Measurements from ENCODE around the gene ASIP. TPM values are rescaled to one million over a fixed set of nuclear protein-coding genes. Genes with fewer than 3 reads are reported as not detected.
"Not testable (repeated sequence)": the region's sequence is repeated elsewhere in the genome, so short reads cannot be mapped to it uniquely, and the experiment has no call there.

Gene ASIP, protein sequence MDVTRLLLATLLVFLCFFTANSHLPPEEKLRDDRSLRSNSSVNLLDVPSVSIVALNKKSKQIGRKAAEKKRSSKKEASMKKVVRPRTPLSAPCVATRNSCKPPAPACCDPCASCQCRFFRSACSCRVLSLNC
- 0.63 TPM for polyA plus RNA-seq (ENCODE audit: insufficient read length)

- DNase-seq (ENCODE audit: low read depth), result no peak
Measured at GRCh38 chr20:34240693-34241615, at the start of gene ASIP. ASIP (plus strand) TSS chr20:34241423; CDS start chr20:34260375, 18,952 bp downstream.

DNA sequence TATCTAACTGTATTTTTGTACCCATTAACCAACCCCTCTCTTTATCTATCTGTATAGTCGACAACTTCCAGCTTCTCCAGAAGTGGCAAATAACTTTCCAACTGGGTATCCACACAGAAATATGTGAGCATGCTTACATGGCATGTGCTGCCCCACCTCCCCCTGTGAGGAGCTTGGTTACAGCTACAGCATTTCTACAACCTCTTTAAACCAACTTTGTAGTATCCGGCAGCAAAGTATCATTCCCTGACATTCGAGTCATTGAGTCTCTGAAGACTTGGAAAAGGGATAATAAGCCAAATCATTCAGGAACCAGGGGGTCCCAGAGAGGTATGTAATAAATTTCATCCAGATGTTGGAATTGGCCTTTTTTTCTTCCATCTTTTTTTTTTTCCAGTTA lies 48.2 kb upstream of the ASIP start:
- no peak for DNase-seq (ENCODE audit: low read depth)

GRCh38 chr20:34199183-34199582 lies 42.0 kb upstream of the ASIP start:
- no peak for DNase-seq (ENCODE audit: low read depth)

GRCh38 chr20:34200023-34200422 lies 41.2 kb upstream of the ASIP start:
- no peak for DNase-seq (ENCODE audit: low read depth)

DNA sequence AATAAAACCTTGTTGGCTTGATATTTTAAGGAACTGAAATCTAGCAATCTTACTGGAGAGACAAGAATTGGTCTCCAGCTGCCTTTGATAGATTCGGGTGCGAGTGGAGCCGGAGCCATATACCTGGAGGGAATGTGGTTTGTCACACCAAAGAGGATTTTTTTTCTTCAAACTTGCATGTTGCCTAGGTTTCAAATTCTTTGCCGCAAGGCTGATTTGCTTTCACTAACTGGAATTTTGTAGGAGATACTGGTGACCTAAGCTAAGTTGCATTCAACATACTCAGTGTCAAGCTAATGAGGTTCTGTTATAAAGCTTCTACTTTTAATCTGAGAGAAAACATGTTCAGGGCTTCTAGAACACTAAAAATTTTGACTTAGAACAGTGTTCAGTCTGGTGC lies 39.7 kb upstream of the ASIP start:
- DNase-seq (ENCODE audit: low read depth), result no peak

- DNase-seq (ENCODE audit: low read depth), result not testable (repeated sequence)
Measured at GRCh38 chr20:34205172-34205880, 35.9 kb upstream of the ASIP start.

DNA sequence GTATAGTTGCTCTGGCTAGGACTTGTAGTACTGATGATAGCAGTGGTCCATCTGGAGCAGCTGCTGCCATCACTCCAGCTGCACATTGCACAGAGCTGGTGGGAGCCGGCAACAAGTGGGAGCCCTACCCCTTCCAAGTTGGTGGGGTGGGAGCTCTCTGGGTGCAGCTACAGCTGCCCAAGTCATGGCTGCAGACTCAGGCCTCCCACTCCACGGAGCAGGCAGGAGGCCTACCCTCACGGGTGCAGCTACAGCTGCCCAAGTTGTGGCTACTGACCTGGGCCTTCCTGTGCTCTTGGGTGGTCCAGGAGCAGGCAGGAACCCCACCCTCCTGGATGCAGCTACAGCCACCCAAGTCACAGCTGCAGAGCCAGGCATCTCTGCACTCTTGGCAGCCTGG lies 32.1 kb upstream of the ASIP start:
- DNase-seq (ENCODE audit: low read depth), result no peak

GRCh38 chr20:34210271-34210670 lies 31.0 kb upstream of the ASIP start:
- no peak for DNase-seq (ENCODE audit: low read depth)

DNA sequence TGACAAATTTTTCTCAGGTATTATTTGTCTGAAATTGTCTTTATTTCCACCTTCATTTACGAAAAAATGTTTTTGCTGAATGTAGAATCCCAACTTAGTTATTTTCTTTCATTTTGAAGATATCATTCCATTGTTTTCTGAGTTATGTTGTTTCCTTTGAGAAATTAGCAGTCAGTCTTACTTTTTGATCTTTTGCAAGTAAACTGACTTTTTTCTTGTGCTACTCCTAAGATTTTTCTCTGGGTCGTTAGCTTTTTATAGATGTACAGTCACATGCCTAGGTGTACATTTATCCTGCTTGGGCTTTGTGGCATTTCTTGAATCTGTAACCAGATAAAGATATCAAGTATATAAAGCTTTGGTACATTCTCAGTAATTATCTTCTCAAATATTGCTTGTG lies 29.6 kb upstream of the ASIP start:
- no peak for DNase-seq (ENCODE audit: low read depth)

DNA sequence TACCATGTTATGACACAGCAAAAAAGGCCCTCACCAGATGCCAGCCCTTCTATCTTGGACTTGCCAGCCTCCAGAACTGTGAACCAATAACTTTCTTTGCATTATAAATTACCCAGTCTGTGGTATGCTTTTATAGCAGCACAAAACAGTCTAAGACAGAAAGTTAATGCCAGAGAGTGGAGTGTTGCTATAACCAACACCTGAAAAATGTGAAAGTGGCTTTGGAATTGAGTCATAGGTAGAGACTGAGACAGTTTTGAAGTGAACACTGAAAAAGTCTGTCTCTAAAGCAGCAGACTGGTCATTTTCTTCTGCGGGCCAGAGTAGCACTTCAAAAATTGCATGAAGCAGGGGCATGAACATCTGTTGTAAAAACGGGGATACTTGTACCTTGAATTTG lies 28.0 kb upstream of the ASIP start:
- no peak for DNase-seq (ENCODE audit: low read depth)

DNA sequence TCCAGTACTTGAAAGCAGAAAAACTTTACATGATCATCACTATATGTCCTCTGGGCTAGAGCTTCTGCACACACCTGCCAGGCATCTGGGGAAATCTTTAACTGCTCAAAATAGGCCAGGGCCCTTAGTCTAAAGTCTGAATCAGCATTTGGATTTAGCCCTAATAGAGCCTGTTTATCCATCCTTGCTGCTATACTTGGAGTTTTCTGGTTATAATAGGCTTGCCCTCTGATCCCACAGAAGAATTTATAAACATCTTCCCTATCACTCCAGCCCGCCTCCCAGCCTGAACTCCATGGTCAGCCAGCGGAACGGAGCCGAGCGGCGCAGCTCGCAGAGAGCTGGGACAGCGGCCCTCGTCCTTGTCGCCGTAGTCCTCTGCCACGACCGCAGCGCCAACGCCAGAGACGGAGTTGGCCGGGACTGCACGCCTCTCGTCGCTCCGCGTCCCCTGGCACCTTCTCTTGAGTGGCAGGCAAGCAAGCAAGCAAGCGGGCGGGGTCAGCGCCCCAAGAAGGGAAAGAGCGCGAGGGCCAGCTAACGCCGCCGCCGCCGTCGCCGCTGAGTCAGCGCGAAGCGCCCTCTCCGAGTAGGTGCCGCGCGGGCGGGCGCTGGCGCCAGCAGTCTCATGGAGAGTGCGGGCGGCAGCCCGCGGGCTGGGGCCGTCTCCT lies 25.4 kb upstream of the ASIP start:
- no peak for DNase-seq (ENCODE audit: low read depth)

GRCh38 chr20:34216382-34216742 lies 24.9 kb upstream of the ASIP start:
- no peak for DNase-seq (ENCODE audit: low read depth)

GRCh38 chr20:34220561-34220960 lies 20.7 kb upstream of the ASIP start:
- DNase-seq (ENCODE audit: low read depth), result no peak

GRCh38 chr20:34222208-34222607 lies 19.0 kb upstream of the ASIP start:
- no peak for DNase-seq (ENCODE audit: low read depth)

DNA sequence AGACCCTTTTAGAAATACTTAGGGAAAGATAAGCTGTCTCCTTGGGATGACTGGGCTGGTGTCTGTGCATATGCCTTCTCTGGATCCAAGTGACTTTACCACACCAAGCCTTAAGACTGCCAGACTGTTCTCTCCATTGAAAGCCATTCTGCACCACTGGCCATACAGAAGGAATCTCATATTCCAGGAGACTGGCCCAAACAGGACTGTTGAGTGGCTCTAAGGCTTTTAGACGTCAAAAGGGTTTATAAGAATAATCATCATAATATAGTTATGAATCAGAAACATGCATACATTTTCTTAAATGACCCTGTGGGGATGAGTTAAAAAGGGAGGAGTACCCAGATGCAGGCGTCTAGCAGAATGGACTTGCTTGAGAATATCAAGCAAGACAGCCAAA lies 17.0 kb upstream of the ASIP start:
- not testable (repeated sequence) for DNase-seq (ENCODE audit: low read depth)

DNA sequence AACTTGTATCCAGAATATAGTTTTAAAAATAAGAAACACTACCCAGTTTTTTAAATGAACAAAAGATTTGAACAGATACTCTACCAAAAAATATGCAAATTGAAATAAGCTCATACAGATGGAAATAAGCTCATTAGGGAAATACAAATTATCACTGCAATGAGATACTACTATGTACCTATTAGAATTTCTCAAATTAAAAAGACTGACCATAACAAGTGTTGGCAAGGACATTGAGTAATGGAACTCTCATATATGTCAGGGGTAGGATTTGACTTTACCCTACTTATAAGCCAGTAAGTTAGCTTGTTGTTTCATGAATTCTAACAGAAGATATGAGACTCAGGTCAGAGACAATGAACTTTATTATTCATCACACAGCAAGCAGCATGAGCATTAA lies 9.6 kb upstream of the ASIP start:
- no peak for DNase-seq (ENCODE audit: low read depth)

- DNase-seq (ENCODE audit: low read depth), result no peak
Measured at GRCh38 chr20:34232494-34233087, 8.6 kb upstream of the ASIP start.

GRCh38 chr20:34233687-34234086 lies 7.5 kb upstream of the ASIP start:
- no peak for DNase-seq (ENCODE audit: low read depth)

DNA sequence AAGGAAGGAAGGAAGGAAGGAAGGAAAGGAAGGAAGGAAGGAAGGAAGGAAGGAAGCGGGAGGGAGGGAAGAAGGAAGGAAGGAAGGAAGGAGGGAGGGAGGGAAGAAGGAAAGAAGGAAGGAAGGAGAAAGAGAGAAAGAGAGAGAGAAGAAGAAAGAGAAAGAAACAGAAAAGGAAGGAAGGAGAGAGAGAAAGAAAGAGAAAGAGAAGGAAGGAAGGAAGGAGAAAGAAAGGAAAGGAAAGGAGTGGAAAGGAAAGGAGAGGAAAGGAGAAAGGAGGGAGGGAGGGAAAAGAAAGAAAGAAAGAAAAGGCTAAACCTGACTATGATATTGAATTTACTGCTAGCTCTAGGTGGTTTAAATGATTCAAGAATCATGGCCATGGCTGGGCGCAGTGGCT lies 5.3 kb upstream of the ASIP start:
- no peak for DNase-seq (ENCODE audit: low read depth)

DNA sequence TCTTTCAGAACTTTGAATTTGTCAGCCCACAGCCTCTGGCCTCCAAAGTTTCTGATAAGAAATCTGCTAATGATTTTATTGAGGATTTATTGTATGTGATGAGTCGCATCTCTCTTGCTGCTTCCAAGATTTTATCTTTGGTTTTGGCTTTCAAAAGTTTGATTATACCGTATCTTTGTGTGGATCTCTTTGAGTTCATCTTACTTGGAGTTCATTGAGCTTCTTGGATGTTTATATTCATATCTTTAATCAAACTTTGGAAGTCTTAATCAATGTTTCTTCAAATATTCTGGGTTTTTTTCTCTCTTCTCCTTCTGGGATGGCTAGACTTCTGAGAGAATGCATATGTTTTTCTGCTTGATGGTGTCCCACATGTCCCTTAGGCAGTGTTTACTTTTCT lies 3.3 kb upstream of the ASIP start:
- no peak for DNase-seq (ENCODE audit: low read depth)

GRCh38 chr20:34240121-34240520 lies 1.1 kb upstream of the ASIP start:
- no peak for DNase-seq (ENCODE audit: low read depth)

DNA sequence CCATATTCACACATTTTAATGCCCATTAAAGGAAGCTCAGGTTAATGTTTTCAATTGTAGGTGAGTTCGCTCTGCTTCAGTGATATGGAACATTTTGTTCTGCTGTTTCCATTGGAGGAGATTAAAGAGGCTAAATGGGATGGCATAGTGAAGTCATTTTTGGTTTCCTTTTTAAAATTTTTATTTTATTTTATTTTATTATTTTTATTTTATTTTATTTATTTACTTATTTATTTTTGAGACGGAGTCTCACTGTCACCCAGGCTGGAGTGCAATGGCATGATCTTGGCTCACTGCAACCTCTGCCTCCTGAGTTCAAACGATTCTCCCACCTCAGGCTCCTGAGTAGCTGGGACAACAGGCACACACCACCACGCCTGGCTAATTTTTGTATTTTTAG lies 792 bp downstream of the ASIP start:
- not testable (repeated sequence) for DNase-seq (ENCODE audit: low read depth)

Data from forelimb muscle (tissue), 1 donor.